H1 (cell line): ENCODE measurements around the gene SEC16A. TPM values are rescaled to one million over a fixed set of nuclear protein-coding genes. Genes with fewer than 3 reads are reported as not detected.

ENCODE experiments used
- CTCF ChIA-PET: fragments of 300-600 bp; sonication (Branson Sonifier 250); formaldehyde crosslinking; loops from one replicate; lab custom pipeline; 2021; ENCODE audit not compliant: partially characterized antibody; lab: Charles Lee
- POLR2A ChIA-PET: fragments of 300-600 bp; sonication (Branson Sonifier 250); formaldehyde crosslinking; loops from one replicate; lab custom pipeline; 2021; ENCODE audit warnings: inconsistent platforms; ENCODE audit not compliant: partially characterized antibody; lab: Charles Lee
- DNase-seq, 2 experiments: peaks; one replicate each; pipeline versions ENCODE4 v3.0.0 to v3.0.0-alpha.2; 2010 to 2022; ENCODE audit warnings: low spot score in 2 of 2, low read depth in 1 of 2, mixed read lengths in 1 of 2
- FAIRE-seq: peaks from 2 replicates; lab custom pipeline; 2011; peaks lifted over from hg19 to GRCh38; lab: Jason Lieb, UNC
- H2AFZ ChIP-seq: 2 replicates; pipeline ENCODE4 v1.8.1; 2012; ENCODE audit warnings: low read length, inconsistent platforms
- H2AK5ac ChIP-seq: 2 replicates; pipeline ENCODE4 v1.6.1; 2013; ENCODE audit warnings: low read depth, low read length
- H2BK120ac ChIP-seq: replicated peaks from 2 replicates; pipeline ENCODE3; 2013; ENCODE audit warnings: low read depth, low read length, inconsistent platforms
- H2BK12ac ChIP-seq: 2 replicates; pipeline ENCODE4 v1.6.1; 2013; ENCODE audit warnings: low read depth, low read length
- H2BK15ac ChIP-seq: 2 replicates; pipeline ENCODE4 v1.6.1; 2013; ENCODE audit warnings: low read length
- H2BK20ac ChIP-seq: 2 replicates; pipeline ENCODE4 v1.6.1; 2013; ENCODE audit warnings: low read length
- H2BK5ac ChIP-seq: 2 replicates; pipeline ENCODE4 v1.6.1; 2013; ENCODE audit warnings: low read depth, low read length
- H3K14ac ChIP-seq: 2 replicates; pipeline ENCODE4 v1.6.1; 2013; ENCODE audit warnings: inconsistent platforms; ENCODE audit not compliant: insufficient read length
- H3K18ac ChIP-seq: 2 replicates; pipeline ENCODE4 v1.6.1; 2013; ENCODE audit warnings: low read length; ENCODE audit errors: extremely low read depth
- H3K23ac ChIP-seq: 2 replicates; pipeline ENCODE4 v1.6.1; 2013; ENCODE audit warnings: inconsistent platforms; ENCODE audit not compliant: insufficient read length
- H3K23me2 ChIP-seq: 2 replicates; pipeline ENCODE4 v1.6.1; 2013; ENCODE audit warnings: low read depth, low read length
- H3K27ac ChIP-seq: 2 replicates; pipeline ENCODE4 v1.6.1; 2011; ENCODE audit warnings: low read depth, low read length, inconsistent platforms
- H3K27me3 ChIP-seq, 4 experiments: replicated peaks in 1 of 4; 1 replicate in 1 of 4; 2 replicates in 3 of 4; pipeline versions ENCODE4 v1.6.1 to v1.8.1; 2011 to 2013; ENCODE audit warnings: low read length in 3 of 4, mild to moderate bottlenecking in 3 of 4, inconsistent platforms in 2 of 4, mixed read lengths in 2 of 4, moderate library complexity in 1 of 4; ENCODE audit not compliant: control insufficient read depth in 3 of 4, insufficient read depth in 3 of 4; ENCODE audit errors: extremely low read depth in 1 of 4
- H3K36me3 ChIP-seq, 4 experiments: 2 replicates each; pipeline versions ENCODE4 v1.6.1 to v1.8.1; 2011 to 2013; ENCODE audit warnings: mild to moderate bottlenecking in 4 of 4, low read length in 3 of 4, moderate library complexity in 2 of 4, control low read depth in 1 of 4, inconsistent platforms in 1 of 4; ENCODE audit not compliant: insufficient read depth in 4 of 4, control insufficient read depth in 2 of 4
- H3K4ac ChIP-seq: replicated peaks from 2 replicates; pipeline ENCODE3; 2013; ENCODE audit warnings: low read length, low read depth, mixed read lengths, inconsistent platforms; ENCODE audit not compliant: insufficient read length
- H3K4me1 ChIP-seq, 4 experiments: replicated peaks in 1 of 4; 1 replicate in 1 of 4; 2 replicates in 3 of 4; pipeline versions ENCODE4 v1.6.1 to v1.8.1; 2011 to 2013; ENCODE audit warnings: low read length in 3 of 4, inconsistent platforms in 2 of 4, mixed read lengths in 1 of 4; ENCODE audit not compliant: insufficient read depth in 4 of 4, control insufficient read depth in 3 of 4
- H3K4me2 ChIP-seq, 2 experiments: 2 replicates each; pipeline versions ENCODE4 v1.6.1 to v1.8.1; 2011 to 2013; ENCODE audit warnings: low read depth in 2 of 2, low read length in 2 of 2, control low read depth in 1 of 2, inconsistent platforms in 1 of 2, mild to moderate bottlenecking in 1 of 2; ENCODE audit not compliant: insufficient read depth in 1 of 2
- H3K4me3 ChIP-seq, 4 experiments: fragments of 200-600, 300-600 bp in 1 of 4; sonication (generic), shearing (Covaris generic), sonication (Bioruptor Twin) in 1 of 4; 2 replicates each; pipeline versions ENCODE4 v1.5.1 to v1.8.1; 2011 to 2016; ENCODE audit warnings: low read length in 4 of 4, low read depth in 3 of 4, control low read depth in 2 of 4, inconsistent platforms in 2 of 4, mild to moderate bottlenecking in 2 of 4, mixed read lengths in 1 of 4, moderate library complexity in 1 of 4; ENCODE audit not compliant: insufficient read depth in 2 of 4; ENCODE audit errors: extremely low read depth in 1 of 4
- H3K56ac ChIP-seq: replicated peaks from 2 replicates; pipeline ENCODE3; 2013; ENCODE audit warnings: low read depth, mild to moderate bottlenecking, mixed read lengths, low read length, inconsistent platforms; ENCODE audit not compliant: insufficient read length
- H3K79me1 ChIP-seq: 2 replicates; pipeline ENCODE4 v1.6.1; 2013; ENCODE audit warnings: low read depth, low read length, control low read depth
- H3K79me2 ChIP-seq, 2 experiments: 2 replicates each; pipeline versions ENCODE4 v1.6.1 to v1.8.1; 2012 to 2013; ENCODE audit warnings: low read length in 2 of 2, mild to moderate bottlenecking in 2 of 2, inconsistent platforms in 1 of 2; ENCODE audit not compliant: insufficient read depth in 2 of 2, control insufficient read depth in 1 of 2
- H3K9ac ChIP-seq, 4 experiments: replicated peaks in 1 of 4; 1 replicate in 1 of 4; 2 replicates in 3 of 4; pipeline versions ENCODE4 v1.6.1 to v1.8.1; 2011 to 2013; ENCODE audit warnings: low read depth in 3 of 4, low read length in 3 of 4, control low read depth in 2 of 4, mild to moderate bottlenecking in 2 of 4, moderate library complexity in 2 of 4, inconsistent platforms in 1 of 4; ENCODE audit errors: extremely low read depth in 1 of 4
- H3K9me3 ChIP-seq, 2 experiments: 2 replicates each; pipeline versions ENCODE4 v1.6.1 to v1.8.1; 2012 to 2013; ENCODE audit warnings: mild to moderate bottlenecking in 2 of 2, moderate library complexity in 2 of 2, control low read depth in 1 of 2, inconsistent platforms in 1 of 2, low read depth in 1 of 2, low read length in 1 of 2, mixed read lengths in 1 of 2; ENCODE audit not compliant: insufficient read depth in 2 of 2
- H4K20me1 ChIP-seq, 2 experiments: replicated peaks in 1 of 2; 2 replicates each; pipeline versions ENCODE3 to v1.8.1; 2011 to 2013; ENCODE audit warnings: inconsistent platforms in 2 of 2, low read length in 2 of 2, mild to moderate bottlenecking in 1 of 2; ENCODE audit not compliant: insufficient read depth in 2 of 2, control insufficient read depth in 1 of 2
- H4K5ac ChIP-seq: 2 replicates; pipeline ENCODE4 v1.6.1; 2013; ENCODE audit warnings: low read length, low read depth, mixed read lengths, inconsistent platforms; ENCODE audit not compliant: insufficient read length
- H4K8ac ChIP-seq: 2 replicates; pipeline ENCODE4 v1.8.0; 2013; ENCODE audit warnings: mild to moderate bottlenecking, moderate library complexity, low read length, inconsistent platforms; ENCODE audit not compliant: insufficient read depth; ENCODE audit errors: extremely low read depth
- H4K91ac ChIP-seq: replicated peaks from 2 replicates; pipeline ENCODE3; 2013; ENCODE audit warnings: low read length, mixed read lengths, inconsistent platforms; ENCODE audit not compliant: insufficient read length
- ASH2L ChIP-seq: fragments of 200-600, 300-600 bp; sonication (generic); IDR thresholded peaks from one replicate; pipeline ENCODE4 v1.7.1; 2017; ENCODE audit warnings: low read length
- CBX5 ChIP-seq: fragments of 300-800, 300-1000 bp; sonication (generic); IDR thresholded peaks from 2 replicates; pipeline ENCODE4 v1.7.1; 2016; ENCODE audit warnings: antibody characterized with exemption, low read length, low read depth
- CEBPB ChIP-seq: IDR thresholded peaks from 2 replicates; pipeline ENCODE4 v1.6.1; 2012; ENCODE audit warnings: low read depth, low read length
- CHD1 ChIP-seq: IDR thresholded peaks from 2 replicates; pipeline ENCODE4 v1.6.1; 2012; ENCODE audit warnings: low read depth, low read length, improper control_type of control experiment
- FOSL1 ChIP-seq: IDR thresholded peaks from 2 replicates; pipeline ENCODE4 v1.6.1; 2011; ENCODE audit warnings: mild to moderate bottlenecking, low read depth, low read length, moderate library complexity; ENCODE audit not compliant: insufficient read depth
- RAD21 ChIP-seq, 2 experiments: IDR thresholded peaks in 1 of 2; conservative IDR thresholded peaks in 1 of 2; 2 replicates each; pipeline ENCODE4 v1.6.1; 2011; ENCODE audit warnings: low read depth in 2 of 2, low read length in 2 of 2, improper control_type of control experiment in 1 of 2, inconsistent platforms in 1 of 2, mild to moderate bottlenecking in 1 of 2, moderate library complexity in 1 of 2
- SIX5 ChIP-seq: IDR thresholded peaks from 2 replicates; pipeline ENCODE4 v1.6.1; 2011; ENCODE audit warnings: mild to moderate bottlenecking, low read depth, low read length
- SUZ12 ChIP-seq: fragments of 200-600 bp; sonication (generic); IDR thresholded peaks from 2 replicates; pipeline ENCODE4 v1.6.1; 2012; ENCODE audit warnings: mild to moderate bottlenecking, inconsistent platforms, low read length, moderate library complexity, mixed read lengths
- TBP ChIP-seq: IDR thresholded peaks from 2 replicates; pipeline ENCODE4 v1.6.1; 2011; ENCODE audit warnings: low read depth, low read length, improper control_type of control experiment
- WGBS, 2 experiments: shearing (Covaris generic) in 1 of 2; methylation state at CpG; one replicate each; pipeline versions ENCODE4 v1.1.6 to v1.1.7; 2013 to 2015; ENCODE audit warnings: low lambda C conversion rate in 2 of 2, mixed read lengths in 2 of 2, inconsistent platforms in 1 of 2, low coverage in 1 of 2, missing lambda C conversion rate in 1 of 2; ENCODE audit not compliant: insufficient replicate concordance in 2 of 2, insufficient coverage in 1 of 2, insufficient read length in 1 of 2; ENCODE audit errors: extremely low coverage in 1 of 2, missing lambda C conversion rate in 1 of 2; 5-methylcytosine and 5-hydroxymethylcytosine counted together
- polyA plus RNA-seq, 7 experiments: library from polyadenylated mRNA; depleted of rRNA in 3 of 7; stranded (reverse) in 5 of 7; unstranded in 2 of 7; fragments of >200 nt in 5 of 7; fragments of 200-250 nt in 2 of 7; gene quantifications; 1 replicate in 5 of 7; 2 replicates in 1 of 7; 4 replicates in 1 of 7; pipeline versions ENCODE4 v1.2.1 to v1.2.3, GENCODE V29; 2011 to 2013; ENCODE audit warnings: missing spikeins in 2 of 7, mixed read lengths in 2 of 7
- total RNA-seq: library from RNA; stranded (reverse); fragmentation: NEBNext Ultra II Directional; extraction: Animal tissue kit (Norgen Biotek cat#: 25700); gene quantifications from 2 replicates; pipeline ENCODE4 v1.2.1, GENCODE V29; 2021

The SEC16A gene
- total and polyA plus RNA-seq, 2 of the 8 experiments (the other 6 are each of a cell fraction or from before 2014, with no cell fraction given) = 21.6 to 49.0 TPM

- H2BK12ac ChIP-seq = no peak overlapping the region
- no peak overlapping the region for H4K91ac ChIP-seq
- no peak overlapping the region for H3K18ac ChIP-seq
- H3K56ac ChIP-seq = no peak overlapping the region
- H3K23me2 ChIP-seq = no peaks in the 10 kb centered on the region
- H2BK120ac ChIP-seq = no peak overlapping the region
- no peak overlapping the region for H3K4me3 ChIP-seq
- ChIA-PET POLR2A (interaction anchor here (1.2 to 4.0 kb wide), 6 partner anchors 12 to 50 kb away, joined by 3 to 26 read pairs (median 10); partner anchors contain the start of genes CARD9, ENTR1, PMPCA and SNAPC4), CTCF (interaction anchor here (0.7 kb wide), 1 partner anchor 22 kb away, joined by 3 read pairs; no protein-coding TSS in a partner anchor)
- H2BK15ac ChIP-seq = no peak overlapping the region
- no peak overlapping the region for H2AK5ac ChIP-seq
- H3K9me3 ChIP-seq = no peaks in the 10 kb centered on the region
- FAIRE-seq = no peak
- H3K79me2 ChIP-seq = no peaks in the 10 kb centered on the region
- no peak overlapping the region for H3K27ac ChIP-seq
- no peak overlapping the region for H3K14ac ChIP-seq
- H3K79me1 ChIP-seq = no peaks in the 10 kb centered on the region
- peaks cover 3 to 8% of the 10 kb centered on the region in 2 experiments for H4K20me1 ChIP-seq
- no peaks in the 10 kb centered on the region for H3K27me3 ChIP-seq
- no peak overlapping the region for H2BK20ac ChIP-seq
- TF ChIP-seq SIX5 = no peak
- TF ChIP-seq FOSL1 = no peak
- no peak for TF ChIP-seq CHD1
- no peak for TF ChIP-seq RAD21 (IDR thresholded peaks at IDR 0.05 in 1 of 2, conservative IDR thresholded peaks at IDR 0.05 in 1 of 2; ENCODE audit: low read depth in 2 of 2, low read length in 2 of 2)
- no peak for TF ChIP-seq SUZ12
- no peak for TF ChIP-seq TBP
- no peak for TF ChIP-seq CBX5
- no peak for TF ChIP-seq CEBPB
- no peak for TF ChIP-seq ASH2L
- no peak overlapping the region for H3K9ac ChIP-seq
- H4K5ac ChIP-seq = no peak overlapping the region
- H2BK5ac ChIP-seq = no peak overlapping the region
- no peak overlapping the region for H3K4me2 ChIP-seq
- H3K23ac ChIP-seq = no peak overlapping the region
- no peaks in the 10 kb centered on the region for H3K4me1 ChIP-seq
- H4K8ac ChIP-seq = no peak overlapping the region
- H3K36me3 ChIP-seq = peaks cover 27 to 43% (median 42%) of the 10 kb centered on the region in 4 experiments
- H2AFZ ChIP-seq = no peak overlapping the region
- WGBS, 2 experiments = 97% methylated on average over 17 of the region's 26 CpGs; no CpG with 5 or more reads in 1 of the 2 experiments
- no peak overlapping the region for H3K4ac ChIP-seq
- DNase-seq = no peak
Measured at GRCh38 chr9:136422876-136423275, 60.0 kb downstream of the SEC16A start.
